G401.6 (cell line): Measurements from ENCODE around the gene ATF6.
"Not testable (repeated sequence)": the region's sequence is repeated elsewhere in the genome, so short reads cannot be mapped to it uniquely, and the experiment has no call there.

ENCODE experiments used
- FAIRE-seq: peaks from 2 replicates; lab custom pipeline; 2012; peaks lifted over from hg19 to GRCh38; lab: Jason Lieb, UNC

The ATF6 gene

DNA sequence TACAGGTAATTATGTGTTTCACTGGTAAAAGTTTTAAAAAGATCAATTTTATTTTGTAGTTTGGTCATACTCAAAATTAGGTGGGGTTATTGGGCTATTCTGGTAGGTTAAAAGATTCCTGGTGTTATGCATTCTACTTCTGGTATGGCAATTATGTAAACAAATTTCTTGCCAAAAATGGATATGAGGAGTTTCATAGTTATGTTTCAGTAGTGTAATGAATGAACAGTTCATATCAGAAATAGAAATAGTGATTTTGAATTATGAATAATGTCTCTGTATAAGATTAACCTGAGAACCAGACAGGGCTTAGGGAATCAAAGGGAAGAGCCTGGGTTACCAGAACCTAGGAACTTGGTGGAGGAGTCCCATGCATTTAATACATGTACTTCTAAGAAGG lies 15.9 kb downstream of the ATF6 start:
- FAIRE-seq = no peak

DNA sequence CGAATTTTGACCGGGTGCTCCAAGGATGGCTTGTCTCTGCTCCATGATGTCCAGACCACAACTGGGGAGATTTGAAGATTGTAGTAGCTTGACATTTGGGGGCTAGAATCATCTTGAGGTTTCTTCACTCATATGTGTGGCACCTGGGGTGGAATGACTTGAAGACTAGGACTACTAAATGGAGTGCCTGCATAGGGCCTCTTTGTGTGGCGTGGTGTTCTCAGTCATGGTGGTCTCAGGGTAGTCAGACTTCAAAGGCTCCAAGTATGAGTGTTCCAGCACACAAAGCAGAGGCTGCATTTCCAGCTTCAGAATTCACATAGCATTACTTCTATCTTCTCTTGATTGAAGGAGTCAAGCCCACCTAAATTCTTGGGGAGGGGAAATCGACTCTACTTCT lies 16.8 kb downstream of the ATF6 start:
- FAIRE-seq = no peak

DNA sequence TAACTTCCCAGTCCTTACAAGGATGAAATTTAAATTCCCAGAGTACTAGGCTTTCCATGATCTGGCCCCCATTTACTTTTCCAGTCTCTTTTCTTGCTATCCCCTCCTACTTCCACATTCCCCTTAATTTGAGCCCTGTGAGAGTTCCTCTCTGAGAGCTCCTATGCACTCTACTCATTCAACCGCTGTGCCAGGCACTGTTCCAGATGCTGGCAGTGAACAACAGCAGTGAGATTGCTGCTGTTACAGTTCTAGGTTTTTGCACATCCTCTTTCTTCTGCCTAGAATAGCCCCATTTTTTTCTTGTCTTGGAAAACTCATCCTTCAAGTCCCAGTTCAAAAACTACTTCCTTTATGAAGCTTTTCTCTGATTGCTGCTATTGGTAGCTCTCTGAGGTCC lies 18.8 kb downstream of the ATF6 start:
- no peak for FAIRE-seq

DNA sequence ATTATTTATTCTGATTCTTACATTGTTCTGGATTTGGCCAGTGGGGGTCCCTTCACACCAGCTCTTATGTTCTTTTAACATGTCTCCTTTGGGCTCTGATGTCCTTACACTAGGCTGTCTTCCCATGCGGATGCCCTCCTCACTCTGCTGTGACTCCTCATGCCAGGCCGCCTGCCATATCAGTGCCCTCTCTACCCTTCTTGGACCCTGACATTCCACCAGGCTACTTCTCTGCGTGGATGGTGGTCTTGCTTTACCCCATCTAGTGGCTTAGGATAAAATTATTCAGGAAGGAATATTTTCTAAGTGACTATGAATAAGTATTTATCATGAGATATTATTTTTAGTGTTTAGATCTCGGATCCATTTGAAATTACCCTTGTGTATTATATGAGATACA lies 21.2 kb downstream of the ATF6 start:
- no peak for FAIRE-seq

DNA sequence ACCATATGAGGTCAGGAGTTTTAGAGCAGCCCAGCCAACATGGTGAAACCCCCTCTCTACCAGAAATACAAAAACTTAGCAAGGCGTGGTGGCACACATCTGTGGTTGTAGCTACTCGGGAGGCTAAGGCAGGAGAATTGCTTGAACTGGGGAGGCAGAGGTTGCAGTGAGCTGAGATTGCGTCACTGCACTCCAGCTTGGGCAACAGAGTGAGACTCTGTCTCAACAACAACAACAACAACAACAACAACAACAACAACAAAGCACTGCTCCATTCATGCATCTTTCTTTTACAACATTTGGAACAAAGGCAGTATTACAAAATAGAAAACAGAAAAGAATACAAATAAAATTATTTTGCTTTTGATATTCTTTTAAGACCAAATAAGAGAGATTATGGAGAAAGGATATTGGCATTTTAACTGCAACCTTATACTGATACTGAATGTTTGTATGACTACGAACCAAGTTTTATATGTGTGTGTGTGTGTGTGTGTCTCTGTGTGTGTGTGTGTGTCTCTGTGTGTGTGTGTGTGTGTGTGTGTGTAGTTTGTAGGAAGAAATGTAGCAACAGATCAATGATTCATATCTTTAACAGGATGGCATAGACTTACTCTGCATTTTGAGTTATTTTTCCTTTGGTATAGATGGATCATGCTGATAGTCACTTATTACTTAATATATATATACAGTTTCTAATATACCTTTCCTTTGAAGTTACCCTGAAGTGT lies 24.6 kb downstream of the ATF6 start:
- no peak for FAIRE-seq

DNA sequence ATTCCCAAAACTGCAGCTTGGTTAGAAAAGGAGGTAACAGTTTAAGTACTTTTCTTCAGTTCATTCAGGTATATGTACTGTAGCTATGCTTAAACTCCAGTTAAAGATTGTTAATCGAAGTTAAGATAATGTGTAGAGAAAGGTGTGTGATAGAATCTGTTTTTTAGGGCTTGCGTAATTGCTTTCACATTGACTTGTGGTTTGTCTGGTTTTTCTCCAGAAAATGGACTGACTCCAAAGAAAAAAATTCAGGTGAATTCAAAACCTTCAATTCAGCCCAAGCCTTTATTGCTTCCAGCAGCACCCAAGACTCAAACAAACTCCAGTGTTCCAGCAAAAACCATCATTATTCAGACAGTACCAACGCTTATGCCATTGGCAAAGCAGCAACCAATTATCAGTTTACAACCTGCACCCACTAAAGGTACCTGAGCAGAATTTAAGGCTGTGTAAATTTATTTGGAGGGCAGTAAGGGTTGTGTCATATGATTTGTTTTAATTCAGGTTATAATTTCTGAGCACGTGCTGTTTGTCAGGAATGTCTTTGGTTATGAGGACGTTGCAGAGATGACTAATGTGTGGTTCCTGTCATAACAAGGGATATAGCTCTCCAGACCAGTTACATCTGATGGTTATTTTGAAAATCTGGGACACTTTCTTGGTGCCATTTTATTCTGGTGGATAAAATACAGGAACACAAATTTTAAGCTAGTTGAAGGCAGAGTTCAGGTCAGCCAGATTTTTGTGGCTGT lies 26.0 kb downstream of the ATF6 start:
- no peak for FAIRE-seq

DNA sequence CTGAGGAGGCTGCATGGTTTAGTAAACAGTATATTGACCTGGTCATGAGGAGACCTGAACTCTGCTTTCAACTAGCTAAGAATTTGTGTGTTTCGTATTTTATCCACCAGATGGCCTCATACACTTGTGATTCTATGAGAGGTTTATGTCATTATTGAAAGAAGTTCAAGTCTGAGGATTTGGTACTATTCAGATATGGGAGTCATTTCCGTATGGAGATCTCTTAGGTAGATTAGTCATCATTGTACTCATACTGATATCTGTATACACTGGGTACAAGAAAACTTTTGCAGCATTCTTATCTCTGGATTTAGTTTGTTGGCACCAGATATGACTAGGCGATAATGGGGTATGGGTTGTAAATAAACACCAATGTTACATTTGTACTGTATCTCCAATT lies 26.6 kb downstream of the ATF6 start:
- FAIRE-seq = peak; percentile 95

DNA sequence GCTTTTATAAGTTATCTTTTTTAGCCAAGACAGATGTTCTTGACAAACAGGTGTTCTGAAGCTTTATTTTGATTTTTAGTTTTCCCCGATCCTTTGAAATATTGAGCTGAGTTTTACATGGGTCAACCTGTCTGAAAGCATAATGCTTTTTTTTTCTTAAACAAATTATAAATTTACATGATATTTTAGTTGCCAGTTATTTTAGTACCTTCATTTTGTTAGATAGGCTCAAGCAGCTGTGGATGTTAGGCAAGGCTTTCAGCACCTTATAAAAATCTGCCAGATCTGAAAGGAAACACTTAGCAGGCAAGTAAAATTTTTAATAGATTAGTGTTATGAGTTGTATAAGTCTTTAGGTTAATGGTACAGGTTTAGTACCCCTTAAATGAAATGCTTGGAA lies 33.7 kb downstream of the ATF6 start:
- no peak for FAIRE-seq

DNA sequence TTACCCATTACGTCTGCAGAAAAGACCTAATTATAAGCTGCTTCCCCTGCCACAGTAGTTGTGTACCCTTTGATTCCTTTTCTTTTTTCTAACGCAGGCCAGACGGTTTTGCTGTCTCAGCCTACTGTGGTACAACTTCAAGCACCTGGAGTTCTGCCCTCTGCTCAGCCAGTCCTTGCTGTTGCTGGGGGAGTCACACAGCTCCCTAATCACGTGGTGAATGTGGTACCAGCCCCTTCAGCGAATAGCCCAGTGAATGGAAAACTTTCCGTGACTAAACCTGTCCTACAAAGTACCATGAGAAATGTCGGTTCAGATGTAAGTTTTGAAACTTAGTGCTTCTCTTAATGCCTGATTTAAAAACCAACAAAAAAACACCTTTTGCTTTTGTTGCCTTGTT lies 35.8 kb downstream of the ATF6 start:
- no peak for FAIRE-seq

DNA sequence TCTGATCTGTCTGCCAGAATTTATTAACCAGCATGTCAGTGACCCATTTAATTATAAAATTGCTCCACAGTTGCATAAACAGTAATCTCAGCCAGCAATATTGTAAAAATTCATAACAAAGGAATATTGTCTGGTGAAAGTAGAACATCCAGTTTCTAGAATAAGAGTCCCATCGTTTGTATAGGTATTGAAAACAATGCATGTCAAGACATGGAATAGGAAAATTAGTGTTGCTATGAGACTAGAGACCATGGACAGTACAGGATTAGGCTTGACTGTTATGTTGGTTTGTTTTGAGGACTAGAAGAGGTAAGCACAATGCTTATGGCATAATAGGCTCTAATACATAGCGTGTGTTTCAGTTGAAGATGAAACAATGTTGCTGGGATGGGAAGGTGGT lies 37.1 kb downstream of the ATF6 start:
- no peak for FAIRE-seq

DNA sequence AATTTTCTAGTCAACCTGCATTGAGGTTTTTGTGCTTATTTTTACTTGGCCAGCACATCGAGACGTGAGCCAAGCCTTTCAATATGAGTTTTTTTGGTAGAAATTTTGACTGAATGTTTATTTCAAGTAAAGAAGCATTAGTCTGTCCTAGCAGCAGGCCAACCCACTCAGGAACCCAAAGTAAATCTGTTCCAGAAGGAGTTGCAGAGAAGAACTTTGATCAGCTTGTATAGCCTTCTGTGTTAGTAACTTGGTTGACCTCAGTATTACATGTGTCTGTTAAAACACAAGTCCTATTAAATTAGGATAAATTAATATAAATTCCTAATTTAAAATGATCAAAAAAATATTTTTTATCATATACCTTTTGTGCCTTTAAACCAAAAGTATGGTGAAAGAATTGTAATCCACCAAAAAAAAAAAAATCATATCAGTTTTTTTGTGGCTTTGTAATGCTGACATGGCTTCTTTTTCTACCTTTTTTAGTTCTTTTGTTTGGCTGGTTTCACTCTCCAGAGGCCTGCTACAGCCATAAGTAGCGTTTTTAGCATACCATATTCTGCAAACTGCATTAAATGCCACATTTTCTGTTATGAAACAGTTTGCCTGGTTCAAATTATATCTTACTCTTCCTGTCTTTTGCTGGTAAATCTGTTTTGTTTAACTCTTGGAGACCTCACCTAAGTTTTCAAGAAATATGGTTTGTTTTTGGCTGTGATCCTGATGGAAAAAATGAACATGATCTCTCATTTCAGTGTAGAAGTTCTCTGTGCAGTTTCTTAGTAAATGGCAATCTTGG lies 39.5 kb downstream of the ATF6 start:
- FAIRE-seq = no peak

DNA sequence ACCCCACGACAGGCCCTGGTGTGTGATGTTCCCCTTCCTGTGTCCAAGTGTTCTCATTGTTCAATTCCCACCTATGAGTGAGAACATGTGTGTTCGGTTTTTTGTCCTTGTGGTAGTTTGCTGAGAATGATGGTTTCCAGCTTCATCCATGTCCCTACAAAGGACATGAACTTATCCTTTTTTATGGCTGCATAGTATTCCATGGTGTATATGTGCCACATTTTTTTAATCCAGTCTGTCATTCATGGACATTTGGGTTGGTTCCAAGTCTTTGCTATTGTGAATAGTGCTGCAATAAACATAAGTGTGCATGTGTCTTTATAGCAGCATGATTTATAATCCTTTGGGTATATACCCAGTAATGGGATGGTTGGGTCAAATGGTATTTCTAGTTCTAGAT lies 43.1 kb downstream of the ATF6 start:
- not testable (repeated sequence) for FAIRE-seq

DNA sequence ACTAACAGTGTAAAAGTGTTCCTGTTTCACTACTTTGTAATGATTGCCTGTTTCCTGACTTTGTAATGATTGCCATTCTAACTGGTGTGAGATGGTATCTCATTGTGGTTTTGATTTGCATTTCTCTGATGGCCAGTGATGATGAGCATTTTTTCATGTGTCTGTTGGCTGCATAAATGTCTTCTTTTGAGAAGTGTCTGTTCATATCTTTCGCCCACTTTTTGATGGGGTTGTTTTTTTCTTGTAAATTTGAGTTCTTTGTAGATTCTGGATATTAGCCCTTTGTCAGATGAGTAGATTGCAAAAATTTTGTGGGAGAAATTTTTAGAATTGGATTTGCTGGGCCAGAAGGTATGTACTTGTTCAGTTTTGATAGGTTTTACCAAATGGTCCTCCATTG lies 43.5 kb downstream of the ATF6 start:
- not testable (repeated sequence) for FAIRE-seq

DNA sequence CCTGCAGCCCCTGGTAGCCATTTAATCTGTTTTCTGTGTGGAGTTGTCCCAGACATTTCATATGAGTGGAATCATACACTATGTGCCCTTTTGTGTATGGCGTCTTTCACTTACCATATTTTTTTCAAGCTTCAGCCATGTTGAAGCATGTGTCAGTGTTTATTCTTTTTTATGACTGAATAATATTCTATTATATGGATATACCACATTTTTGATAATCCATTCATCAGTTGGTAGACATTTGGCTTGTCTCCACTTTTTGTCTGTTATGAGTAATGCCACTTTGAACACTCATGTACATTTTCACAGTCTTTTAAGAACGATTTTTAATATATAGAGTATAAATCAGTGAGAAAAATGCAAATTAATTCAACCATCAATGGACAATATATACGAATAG lies 44.7 kb downstream of the ATF6 start:
- no peak for FAIRE-seq

DNA sequence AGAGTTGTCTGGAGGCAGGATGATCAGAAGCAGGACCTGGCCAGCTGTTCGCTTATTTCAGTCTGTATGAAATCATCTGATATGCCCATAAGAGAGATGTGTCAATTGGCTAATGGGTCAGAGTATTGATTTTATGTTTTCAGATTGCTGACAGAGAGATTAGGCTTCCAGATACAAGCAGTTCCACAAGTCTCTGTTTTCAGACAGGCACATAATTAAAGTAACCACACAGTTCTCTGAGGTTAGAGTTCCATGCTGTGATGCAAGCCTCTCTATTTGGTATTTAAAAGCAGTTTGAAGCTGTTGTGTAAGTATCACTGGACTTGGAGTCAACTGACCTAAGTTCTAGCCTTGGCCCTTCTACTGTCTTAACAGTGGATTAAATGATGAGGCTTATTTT lies 50.1 kb downstream of the ATF6 start:
- no peak for FAIRE-seq

DNA sequence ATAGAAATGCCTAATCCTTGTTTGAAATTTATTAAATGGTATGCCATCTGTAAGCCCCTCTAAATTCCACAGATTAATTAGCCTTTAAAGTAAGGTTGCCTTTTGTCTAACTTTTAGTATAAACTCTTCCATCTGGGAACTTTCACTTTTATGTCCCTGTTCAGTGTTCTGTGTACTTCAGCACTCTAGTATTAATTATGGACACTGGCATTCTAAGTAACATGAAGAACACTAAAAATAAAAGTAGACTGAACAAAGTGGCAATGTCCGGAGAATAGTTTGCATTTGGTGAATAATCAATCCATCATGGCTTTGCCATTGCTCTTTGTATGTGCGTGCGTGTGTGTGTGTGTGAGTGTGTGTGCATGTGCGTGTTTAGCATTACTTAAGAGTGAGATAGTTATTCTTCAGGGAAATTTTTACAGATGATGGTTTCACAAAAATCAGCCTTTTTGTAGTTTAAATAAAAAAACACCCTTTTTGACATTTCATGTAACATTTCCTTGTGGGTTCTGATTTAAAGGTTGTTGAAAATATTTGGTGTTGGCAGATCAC lies 51.1 kb downstream of the ATF6 start:
- no peak for FAIRE-seq

DNA sequence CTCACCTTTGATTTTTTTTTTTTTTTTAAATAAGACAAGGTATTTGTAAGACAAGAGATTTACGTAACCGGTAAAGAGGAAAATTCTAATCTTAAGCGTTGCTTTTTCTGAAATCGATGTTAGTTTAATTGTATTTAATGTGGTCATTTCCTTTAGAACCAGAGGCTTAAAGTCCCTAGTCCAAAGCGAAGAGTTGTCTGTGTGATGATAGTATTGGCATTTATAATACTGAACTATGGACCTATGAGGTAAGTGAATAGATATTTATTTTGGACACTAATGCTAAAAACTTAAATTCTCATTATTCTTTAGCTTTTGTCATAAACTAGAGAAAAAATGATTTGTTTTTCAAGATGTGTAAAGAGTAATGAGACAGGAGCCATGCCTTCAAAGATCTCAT lies 54.8 kb downstream of the ATF6 start:
- no peak for FAIRE-seq

DNA sequence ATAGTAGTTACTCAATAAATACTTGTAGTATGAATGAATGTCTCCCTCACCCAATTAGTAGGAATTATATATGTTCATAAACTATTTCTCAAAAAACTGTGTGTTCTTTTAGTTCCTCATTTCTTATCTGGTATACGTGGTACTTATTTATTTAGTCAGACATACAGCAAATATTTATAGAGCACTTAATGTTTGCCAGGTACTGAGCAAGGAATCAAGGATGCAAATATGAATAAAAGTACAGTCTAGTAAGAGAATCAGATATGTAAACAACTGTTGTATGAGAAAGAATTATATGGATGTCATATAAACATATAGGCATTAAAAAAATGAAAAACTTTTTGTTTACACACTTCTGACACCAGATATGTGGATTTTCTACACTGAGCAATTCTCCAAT lies 58.5 kb downstream of the ATF6 start:
- no peak for FAIRE-seq

DNA sequence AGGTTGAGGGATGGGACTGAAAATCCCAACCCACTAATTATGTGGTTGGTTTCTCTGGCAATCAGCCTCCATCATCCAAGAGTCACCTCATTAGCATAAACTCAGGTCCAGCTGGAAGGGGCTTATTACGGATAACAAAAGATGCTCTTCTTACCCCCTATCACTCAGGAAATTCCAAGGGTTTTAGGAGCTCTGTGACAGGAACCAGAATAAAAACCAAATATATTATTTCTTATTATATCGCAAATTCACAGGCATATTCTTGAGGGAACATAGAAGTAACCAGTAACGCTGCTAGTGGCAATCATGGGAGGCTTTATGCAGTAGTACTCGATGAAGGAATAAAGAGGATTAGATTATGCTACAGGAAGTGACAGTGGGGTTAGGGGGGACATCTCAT lies 59.7 kb downstream of the ATF6 start:
- FAIRE-seq = no peak

DNA sequence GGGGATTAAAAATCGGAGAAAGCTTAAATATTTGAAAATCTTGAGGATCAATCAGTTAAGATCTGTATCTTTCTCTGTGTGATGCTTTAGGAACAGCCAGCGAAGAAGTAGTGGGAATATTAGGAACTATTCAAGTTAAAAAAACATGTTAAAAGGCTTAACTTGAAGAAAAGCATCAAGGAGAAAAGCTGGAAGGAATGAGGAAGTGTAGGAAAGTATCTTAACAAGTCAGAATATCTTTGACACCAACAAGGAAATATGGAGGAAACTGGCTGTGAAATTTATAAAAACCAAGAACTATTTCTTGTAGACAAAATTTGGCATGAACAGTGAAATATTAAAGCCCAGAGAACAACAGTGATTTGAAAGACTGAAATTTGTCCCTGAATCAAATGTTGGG lies 60.4 kb downstream of the ATF6 start:
- no peak for FAIRE-seq

DNA sequence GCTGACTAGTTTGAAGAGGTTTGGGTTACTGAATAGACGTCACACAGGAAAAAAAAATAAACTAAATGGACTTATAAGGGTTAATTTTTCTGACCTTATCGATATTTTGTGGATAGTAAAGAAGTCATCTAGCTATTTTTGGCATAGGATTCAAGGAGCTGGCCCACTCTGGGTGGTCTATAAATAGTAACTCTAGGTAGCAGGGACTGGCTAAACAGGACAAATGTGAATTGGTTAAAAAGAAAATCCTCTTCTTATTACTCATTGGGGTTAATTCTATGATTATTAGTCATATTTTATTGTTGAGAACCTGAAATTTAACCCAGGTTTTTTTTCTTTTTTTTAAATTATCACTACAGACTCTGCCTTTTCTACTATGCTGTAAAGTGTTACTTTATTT lies 61.7 kb downstream of the ATF6 start:
- no peak for FAIRE-seq

DNA sequence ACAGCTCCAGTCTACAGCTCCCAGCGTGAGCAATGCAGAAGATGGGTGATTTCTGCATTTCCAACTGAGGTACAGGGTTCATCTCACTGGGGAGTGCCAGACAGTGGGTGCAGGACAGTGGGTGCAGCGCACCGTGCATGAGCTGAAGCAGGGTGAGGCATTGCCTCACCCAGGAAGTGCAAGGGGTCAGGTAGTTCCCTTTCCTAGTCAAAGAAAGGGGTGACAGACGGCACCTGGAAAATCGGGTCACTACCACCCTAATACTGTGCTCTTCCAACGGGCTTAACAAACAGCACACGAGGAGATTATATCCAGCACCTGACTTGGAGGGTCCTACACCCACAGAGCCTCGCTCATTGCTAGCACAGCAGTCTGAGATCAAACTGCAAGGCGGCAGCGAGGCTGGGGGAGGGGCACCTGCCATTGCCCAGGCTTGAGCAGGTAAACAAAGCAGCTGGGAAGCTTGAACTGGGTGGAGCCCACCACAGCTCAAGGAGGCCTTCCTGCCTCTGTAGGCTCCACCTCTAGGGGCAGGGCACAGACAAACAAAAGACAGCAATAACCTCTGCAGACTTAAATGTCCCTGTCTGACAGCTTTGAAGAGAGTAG lies 66.3 kb downstream of the ATF6 start:
- FAIRE-seq = not testable (repeated sequence)
